Heart left ventricle (tissue), 16 donors: Measurements from ENCODE around the gene DAP. TPM values are rescaled to one million over a fixed set of nuclear protein-coding genes. Genes with fewer than 3 reads are reported as not detected.

ENCODE experiments used
- ATAC-seq, 4 donors: fragments of 200-7000 bp; cut with Tn5 transposase; one replicate each; pipeline ENCODE4 v1.9.1; 2020 to 2022; ENCODE audit warnings: moderate library complexity in 4 of 4, mild to moderate bottlenecking in 3 of 4, moderate number of reproducible peaks in 1 of 4
- DNase-seq, 5 donors: peaks; one replicate each; pipeline ENCODE4 v3.0.0-alpha.2; 2020
- H3K27ac ChIP-seq, 12 donors: fragments of 200-600 bp; sonication (generic) in 4 of 12; one replicate each; pipeline versions ENCODE4 v1.5.0 to v1.8.0; 2016 to 2022; ENCODE audit warnings: mild to moderate bottlenecking in 2 of 12
- H3K27me3 ChIP-seq, 9 donors: fragments of 200-600 bp; sonication (generic) in 2 of 9; one replicate each; pipeline versions ENCODE4 v1.5.1 to v1.8.0; 2016 to 2022; ENCODE audit warnings: mild to moderate bottlenecking in 3 of 9
- H3K36me3 ChIP-seq, 9 donors: fragments of 200-600 bp; sonication (generic) in 2 of 9; one replicate each; pipeline versions ENCODE4 v1.5.0 to v1.8.0; 2018 to 2022; ENCODE audit warnings: mild to moderate bottlenecking in 2 of 9
- H3K4me1 ChIP-seq, 12 donors: fragments of 200-600 bp; sonication (generic) in 4 of 12; one replicate each; pipeline versions ENCODE4 v1.5.0 to v1.8.0; 2016 to 2022; ENCODE audit warnings: mild to moderate bottlenecking in 3 of 12
- H3K4me3 ChIP-seq, 12 donors: fragments of 200-600 bp; sonication (generic) in 4 of 12; one replicate each; pipeline versions ENCODE4 v1.5.0 to v1.8.0; 2017 to 2022; ENCODE audit warnings: mild to moderate bottlenecking in 9 of 12, moderate library complexity in 4 of 12
- H3K9me3 ChIP-seq, 12 donors: fragments of 200-600 bp; sonication (generic) in 4 of 12; one replicate each; pipeline versions ENCODE4 v1.5.0 to v1.8.0; 2016 to 2022; ENCODE audit warnings: mild to moderate bottlenecking in 1 of 12
- CTCF ChIP-seq, 12 donors: fragments of 200-600 bp; sonication (generic) in 4 of 12; IDR thresholded peaks; one replicate each; pipeline versions ENCODE4 v1.5.0 to v1.8.0; 2018 to 2022; ENCODE audit warnings: antibody characterized with exemption in 12 of 12, mild to moderate bottlenecking in 5 of 12
- POLR2A ChIP-seq, 2 donors: fragments of 450-650 bp; IDR thresholded peaks; one replicate each; pipeline ENCODE4 v1.6.1; 2017; ENCODE audit warnings: antibody characterized with exemption in 2 of 2, mild to moderate bottlenecking in 2 of 2, moderate library complexity in 2 of 2
- WGBS, 4 donors: extraction: QIAGEN DNeasy Blood & Tissue Kit in 2 of 4; methylation state at CpG; one replicate each; pipeline versions ENCODE4 v1.1.5 to v1.1.7; 2013 to 2018; 5-methylcytosine and 5-hydroxymethylcytosine counted together
- intact Hi-C, 10 donors: fragments of 100-400 bp; cut with DNase I; formaldehyde crosslinking; loops; one replicate each; pipeline versions ENCODE4 v1.11.1 to v1.14.2; 2022
- polyA plus RNA-seq, 2 donors: library from polyadenylated mRNA; stranded (reverse); fragments of 200-250 nt; gene quantifications; one replicate each; pipeline ENCODE4 v1.2.3, GENCODE V29; 2013
- total RNA-seq, 9 donors: library from RNA; depleted of rRNA in 2 of 9; stranded (reverse); fragments of >200 nt in 2 of 9; fragmentation: NEBNext Ultra II Directional in 3 of 9; extraction: Animal tissue kit (Norgen Biotek cat#: 25700) in 3 of 9; gene quantifications; one replicate each; pipeline versions ENCODE4 v1.1.0 to v1.2.4, GENCODE V29; 2016 to 2023
- donor health status: ischemic (EF 13 %, LVEDD 7.1; RV severe dilation, severe dysfunction).
- donor health status: healthy with polysubstance abuse.
- donor health status: DM: no; HTN: yes; CAD: no.
- donor health status: DM: no; HTN: no; CAD: no.
- donor health status: ischemic (EF 25% LVEDD 6.9; RV normal size, moderate dysfunction).
- donor health status: ischemic (EF 25% LVEDD 5.7; RV mildly dilated, moderate dysfunction).
- donor health status: healthy.
- donor health status: DM: yes; HTN: yes; CAD: no.
- donor health status: ischemic (EF 35%, LVEDD 5.7; RV mildly dilated, moderate dysfunction).
- donor health status: nonischemic (EF 11% LVEDD 7.7; RV severe dilation, severe dysfunction).
- donor health status: DM: yes; HTN: yes; CAD: no.
- donor health status: PGD.
- donor health status: ischemic (EF 29% LVEDD 5.4; RV normal size, mild dysfunction).
- donor health status: nonischemic (EF 23%, LVEDD 6.1; RV moderate dilation, normal function).

Gene DAP
- total and polyA plus RNA-seq, 11 donors: 13.8 to 61.6 (median 28.5) TPM

DNA sequence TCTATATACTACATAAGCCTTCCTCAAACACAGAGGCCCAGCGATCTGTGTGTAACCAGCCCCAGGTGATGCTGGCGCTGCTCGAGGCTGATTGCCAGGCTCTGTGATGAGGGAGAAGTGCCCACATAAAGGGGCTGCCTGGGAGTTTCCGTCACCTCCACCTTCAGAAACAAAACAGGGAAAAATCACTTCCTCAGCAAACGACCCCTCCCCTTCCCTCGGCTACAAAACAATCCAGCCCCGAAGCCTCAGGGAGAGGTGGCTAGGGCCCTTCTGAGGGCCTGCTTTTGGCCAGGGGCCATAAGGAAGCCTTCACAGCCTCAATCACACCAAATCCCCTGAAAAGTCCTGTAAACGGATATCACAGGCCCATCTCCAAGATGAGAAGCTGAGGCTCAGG, 51.1 kb downstream of the DAP start:
- ATAC-seq (no peak), DNase-seq (no peak)
- H3K4me1 ChIP-seq: peaks cover 0 to 26% (median 5%) of the 10 kb centered on the region in 12 donors
- H3K4me3 ChIP-seq: no peak overlapping the region
- no peaks in the 10 kb centered on the region for H3K27me3 ChIP-seq
- no peak for TF ChIP-seq CTCF (IDR thresholded peaks at IDR 0.05)
- TF ChIP-seq POLR2A (IDR thresholded peaks at IDR 0.05): no peak
- peak overlapping the region in 3 of 12 donors; percentile 22 to 68 (median 32) for H3K27ac ChIP-seq
- WGBS, 4 donors: 69 to 78% (median 74%) methylated on average over 6 to 8 of the region's 8 CpGs
- intact Hi-C loops: loop anchor here in 5 of 10 donors (5.0 to 10.0 kb wide), 5 partner anchors 47 to 275 kb away; partner anchors contain the start of gene DAP (in 2 of the 5)
- peaks cover 0 to 8% (median 0%) of the 10 kb centered on the region in 9 donors for H3K36me3 ChIP-seq
- H3K9me3 ChIP-seq: no peaks in the 10 kb centered on the region

- ATAC-seq: no peak
- 81 to 88% (median 85%) methylated on average over 4 of the region's 4 CpGs for WGBS, 4 donors
Measured at GRCh38 chr5:10709409-10709808, 51.6 kb downstream of the DAP start.

GRCh38 chr5:10708189-10708944, 52.7 kb downstream of the DAP start:
- ATAC-seq: no peak
- Histone ChIP-seq H3K4me1 (peaks cover 0 to 42% (median 18%) of the 10 kb centered on the region in 12 donors), H3K27me3 (no peaks in the 10 kb centered on the region), H3K36me3 (peaks cover 0 to 5% (median 0%) of the 10 kb centered on the region in 9 donors), H3K27ac (peak overlapping the region in 1 of 12 donors; percentile 68), H3K9me3 (no peaks in the 10 kb centered on the region), H3K4me3 (no peak overlapping the region)
- no peak for TF ChIP-seq POLR2A (IDR thresholded peaks at IDR 0.05)
- TF ChIP-seq CTCF (IDR thresholded peaks at IDR 0.05): no peak
- 72 to 90% (median 77%) methylated on average over 10 of the region's 10 CpGs for WGBS, 4 donors
- no peak for DNase-seq
- intact Hi-C loops: loop anchor here in 5 of 10 donors (5.0 to 10.0 kb wide), 5 partner anchors 49 to 276 kb away; partner anchors contain the start of gene DAP (in 2 of the 5)

More at GRCh38 chr5:10709409-10709808, 51.6 kb downstream of the DAP start:
- DNase-seq: no peak
- H3K27ac ChIP-seq: peak overlapping the region in 1 of 12 donors; percentile 68
- no peak for TF ChIP-seq POLR2A (IDR thresholded peaks at IDR 0.05)
- no peaks in the 10 kb centered on the region for H3K9me3 ChIP-seq
- no peak overlapping the region for H3K4me3 ChIP-seq
- H3K36me3 ChIP-seq: peaks cover 0 to 8% (median 0%) of the 10 kb centered on the region in 9 donors
- no peaks in the 10 kb centered on the region for H3K27me3 ChIP-seq
- H3K4me1 ChIP-seq: peaks cover 0 to 31% (median 9%) of the 10 kb centered on the region in 12 donors
- intact Hi-C loops: loop anchor here in 5 of 10 donors (5.0 to 10.0 kb wide), 5 partner anchors 48 to 275 kb away; partner anchors contain the start of gene DAP (in 2 of the 5)

GRCh38 chr5:10707198-10708142, 53.6 kb downstream of the DAP start:
- WGBS, 4 donors: 86 to 95% (median 91%) methylated on average over 13 of the region's 13 CpGs
- no peak overlapping the region for H3K27ac ChIP-seq
- peaks cover 0 to 5% (median 0%) of the 10 kb centered on the region in 9 donors for H3K36me3 ChIP-seq
- no peak overlapping the region for H3K4me3 ChIP-seq
- no peak for ATAC-seq
- TF ChIP-seq CTCF (IDR thresholded peaks at IDR 0.05) (no peak), POLR2A (IDR thresholded peaks at IDR 0.05) (no peak)
- no peak for DNase-seq
- H3K27me3 ChIP-seq: no peaks in the 10 kb centered on the region
- H3K4me1 ChIP-seq: peaks cover 0 to 51% (median 24%) of the 10 kb centered on the region in 12 donors
- intact Hi-C loops: loop anchor here in 5 of 10 donors (5.0 to 10.0 kb wide), 5 partner anchors 50 to 277 kb away; partner anchors contain the start of gene DAP (in 2 of the 5)
- H3K9me3 ChIP-seq: no peaks in the 10 kb centered on the region
